ENCODE measurements around the gene VPS16.

GRCh38 chr20:2801286-2801728, 39.2 kb upstream of the VPS16 start:
- TF ChIP-seq, protein P1, sequence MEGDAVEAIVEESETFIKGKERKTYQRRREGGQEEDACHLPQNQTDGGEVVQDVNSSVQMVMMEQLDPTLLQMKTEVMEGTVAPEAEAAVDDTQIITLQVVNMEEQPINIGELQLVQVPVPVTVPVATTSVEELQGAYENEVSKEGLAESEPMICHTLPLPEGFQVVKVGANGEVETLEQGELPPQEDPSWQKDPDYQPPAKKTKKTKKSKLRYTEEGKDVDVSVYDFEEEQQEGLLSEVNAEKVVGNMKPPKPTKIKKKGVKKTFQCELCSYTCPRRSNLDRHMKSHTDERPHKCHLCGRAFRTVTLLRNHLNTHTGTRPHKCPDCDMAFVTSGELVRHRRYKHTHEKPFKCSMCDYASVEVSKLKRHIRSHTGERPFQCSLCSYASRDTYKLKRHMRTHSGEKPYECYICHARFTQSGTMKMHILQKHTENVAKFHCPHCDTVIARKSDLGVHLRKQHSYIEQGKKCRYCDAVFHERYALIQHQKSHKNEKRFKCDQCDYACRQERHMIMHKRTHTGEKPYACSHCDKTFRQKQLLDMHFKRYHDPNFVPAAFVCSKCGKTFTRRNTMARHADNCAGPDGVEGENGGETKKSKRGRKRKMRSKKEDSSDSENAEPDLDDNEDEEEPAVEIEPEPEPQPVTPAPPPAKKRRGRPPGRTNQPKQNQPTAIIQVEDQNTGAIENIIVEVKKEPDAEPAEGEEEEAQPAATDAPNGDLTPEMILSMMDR (IDR thresholded peaks at IDR 0.05; ENCODE audit: low read depth, low read length) = no peak
- no peak for TF ChIP-seq EZH2phosphoT487 (IDR thresholded peaks at IDR 0.05; ENCODE audit: low read depth)

Measured in OCI-LY3 (cell line).